HG02798 (cell line): ENCODE data around the gene CMSS1.
"Not testable (repeated sequence)": the region's sequence is repeated elsewhere in the genome, so short reads cannot be mapped to it uniquely, and the experiment has no call there.

ENCODE experiments used
- ATAC-seq: cut with Tn5 transposase; IDR thresholded peaks from one replicate; pipeline ENCODE4 v1.9.1; 2021; ENCODE audit warnings: mild to moderate bottlenecking; ENCODE audit not compliant: unreplicated experiment, poor library complexity

Gene CMSS1

DNA sequence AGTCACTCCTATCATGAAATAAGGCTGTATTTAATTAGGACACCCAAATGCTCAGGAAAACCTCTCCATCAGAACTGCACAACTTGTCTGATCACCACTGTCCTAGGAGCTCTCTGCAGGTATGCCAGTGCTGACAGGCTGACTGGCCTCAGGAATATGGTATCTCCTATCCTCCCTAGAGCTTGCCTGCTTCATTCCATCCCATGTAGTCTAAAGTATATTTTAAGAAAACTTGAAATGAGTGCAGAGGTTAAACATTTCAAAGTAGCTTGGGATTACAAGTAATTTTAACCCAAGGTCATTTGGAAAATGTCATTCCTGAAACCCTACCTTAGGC, 273.0 kb downstream of the CMSS1 start:
- peak; percentile 12 for ATAC-seq

DNA sequence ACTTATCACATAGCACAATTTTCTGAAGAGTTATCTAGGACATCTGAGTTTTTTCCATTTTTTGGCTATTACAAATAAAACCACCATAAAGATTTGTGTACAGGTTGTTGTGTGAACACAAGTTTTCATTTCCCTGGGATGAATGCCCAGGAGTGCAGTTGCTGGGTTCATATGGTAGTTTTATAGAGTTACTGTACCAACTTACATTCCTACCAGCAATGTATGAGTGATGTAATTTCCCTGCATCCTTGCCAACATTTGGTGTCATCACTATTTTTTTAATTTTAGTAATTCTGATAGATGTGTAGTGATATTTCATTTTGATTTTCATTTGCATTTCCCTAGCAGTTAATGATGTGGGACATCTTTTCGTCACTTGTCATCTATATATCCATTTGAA, 276.2 kb downstream of the CMSS1 start:
- ATAC-seq = no peak

DNA sequence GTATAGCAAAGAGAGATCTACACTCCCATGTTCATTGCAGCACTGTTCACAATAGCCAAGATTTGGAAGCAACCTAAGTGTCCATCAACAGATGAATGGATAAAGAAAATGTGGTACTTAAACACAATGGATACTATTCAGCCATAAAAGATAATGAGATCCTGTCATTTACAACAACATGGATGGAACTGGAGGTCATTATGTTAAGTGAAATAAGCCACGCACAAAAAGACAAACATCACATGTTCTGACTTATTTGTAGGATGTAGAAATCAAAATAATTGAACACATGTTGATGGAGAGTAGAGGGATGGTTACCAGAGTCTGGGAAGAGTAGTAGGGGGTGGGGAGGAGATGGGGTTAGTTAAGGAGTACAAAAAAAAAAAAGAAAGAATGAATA, 278.6 kb downstream of the CMSS1 start:
- not testable (repeated sequence) for ATAC-seq

DNA sequence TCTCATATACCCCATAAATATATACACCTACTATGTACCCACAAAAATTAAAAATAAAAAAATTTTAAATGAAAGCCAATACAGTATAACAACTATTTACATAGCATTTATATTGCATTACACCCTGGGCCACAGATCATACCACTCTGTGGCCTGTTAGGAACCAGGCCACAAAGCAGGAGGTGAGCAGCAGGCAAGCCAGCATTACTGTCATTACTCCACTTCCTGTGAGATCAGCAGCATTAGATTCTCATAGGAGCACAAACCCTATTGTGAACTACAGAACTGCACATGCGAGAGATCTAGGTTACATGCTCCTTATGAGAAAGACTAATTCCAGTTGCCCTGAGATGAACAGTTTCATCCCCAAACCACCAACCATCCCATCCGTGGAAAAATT, 279.2 kb downstream of the CMSS1 start:
- no peak for ATAC-seq

DNA sequence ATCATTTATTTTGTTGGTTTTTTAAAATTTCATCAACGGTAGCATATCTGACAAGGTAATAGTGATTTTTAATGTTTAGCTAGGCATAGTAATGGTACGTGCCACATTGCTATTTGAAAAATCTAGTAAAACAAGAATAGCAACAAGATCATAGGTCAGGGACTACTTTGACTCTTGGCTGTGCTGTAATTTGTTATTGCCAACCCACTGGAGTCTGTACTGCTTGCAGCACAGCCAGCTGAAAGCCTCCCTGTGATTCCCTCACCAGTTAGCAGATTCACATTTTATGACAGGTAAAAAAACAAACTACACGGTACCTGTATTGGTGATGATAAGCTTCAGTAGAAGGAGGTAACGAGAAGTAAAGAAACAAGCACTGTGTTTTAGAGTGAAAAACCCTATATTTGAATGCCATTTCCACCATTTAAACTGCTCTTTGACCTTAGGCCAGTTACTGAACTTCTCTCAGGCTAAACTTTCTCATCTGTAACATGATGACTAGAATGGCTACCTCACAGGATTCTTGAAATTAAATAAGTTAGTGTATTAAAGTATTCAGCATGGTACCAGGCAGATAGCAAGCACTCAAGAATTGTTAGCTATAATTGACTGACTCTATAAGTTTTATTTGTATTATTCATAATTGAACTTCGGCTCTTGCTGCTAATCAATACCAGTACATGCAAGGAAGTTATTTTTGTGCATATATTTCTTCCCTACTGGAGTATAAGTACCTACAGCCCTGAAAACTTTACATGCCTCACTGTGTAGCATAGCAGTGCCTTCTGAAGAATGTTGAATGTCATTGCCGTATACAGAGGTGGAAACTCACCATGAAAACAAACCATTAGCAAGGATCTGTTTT, 280.5 kb downstream of the CMSS1 start:
- no peak for ATAC-seq

DNA sequence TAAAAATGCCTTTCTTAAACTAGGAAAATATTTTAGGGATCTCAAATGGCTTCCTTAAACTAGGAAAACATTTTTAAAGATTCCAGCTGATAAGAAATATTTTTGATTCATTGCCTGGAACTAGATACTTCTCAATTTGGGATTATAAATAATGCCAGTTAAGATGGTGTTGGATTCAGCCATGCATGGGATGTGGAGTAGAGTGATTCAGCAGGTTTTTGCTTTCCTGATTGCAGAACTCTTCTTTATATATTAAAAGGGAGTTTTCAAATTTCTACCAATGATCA, 281.1 kb downstream of the CMSS1 start:
- ATAC-seq = no peak

DNA sequence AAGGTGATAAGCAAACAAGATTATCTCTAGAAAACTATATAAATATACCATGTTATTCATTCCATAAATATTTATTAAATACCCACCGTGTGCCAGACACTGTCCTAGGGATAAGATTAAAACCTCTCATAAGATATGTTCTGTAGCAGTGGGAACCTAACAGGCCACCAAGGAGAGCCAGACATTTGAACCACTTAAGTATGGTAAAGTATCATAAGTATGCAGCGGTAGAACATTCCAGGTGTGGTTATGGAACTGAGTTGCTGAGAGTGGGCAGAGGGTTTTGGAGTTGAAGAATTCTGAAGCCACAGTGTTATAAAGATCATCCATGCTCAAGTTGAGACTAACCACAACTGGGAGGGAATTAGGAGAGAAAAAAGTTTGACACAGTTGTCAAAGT, 282.0 kb downstream of the CMSS1 start:
- no peak for ATAC-seq

DNA sequence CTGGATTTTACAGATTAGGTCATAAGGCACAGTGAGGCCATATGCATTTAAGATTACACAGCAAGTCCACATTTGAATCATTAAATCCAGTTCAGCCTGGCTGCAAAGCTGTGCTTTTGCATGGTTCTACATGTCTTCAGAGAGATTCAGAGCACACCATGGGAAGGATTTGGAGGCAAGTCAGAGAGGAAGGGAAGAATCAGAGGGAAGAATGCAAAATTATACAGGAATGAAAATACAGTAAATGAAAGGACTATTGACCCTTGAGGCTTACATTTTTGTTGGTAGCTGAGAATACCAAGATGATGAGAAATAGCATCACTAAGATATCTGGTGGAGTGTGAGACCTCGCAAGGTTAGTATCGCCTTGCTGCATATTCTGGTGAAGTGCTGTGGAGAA, 282.8 kb downstream of the CMSS1 start:
- no peak for ATAC-seq

DNA sequence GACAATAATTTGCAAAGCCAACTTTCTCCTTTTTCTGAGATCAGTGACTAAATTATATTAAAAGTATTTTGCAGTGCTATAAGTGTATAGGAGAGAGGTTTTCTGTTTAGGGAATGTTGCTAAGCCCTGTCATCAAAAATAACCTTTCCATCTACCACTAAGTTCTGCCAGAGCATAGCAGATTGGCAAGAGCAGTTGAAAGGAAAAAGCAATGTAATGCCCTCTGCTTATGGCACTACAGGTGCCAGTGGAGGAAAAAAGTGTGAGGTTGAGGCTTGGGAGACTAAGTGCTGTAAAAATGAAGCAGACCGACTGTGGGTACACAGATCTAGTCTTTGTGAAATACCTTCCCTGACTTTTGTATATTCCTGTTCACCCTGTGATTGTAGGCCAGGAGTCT, 285.1 kb downstream of the CMSS1 start:
- ATAC-seq = no peak

DNA sequence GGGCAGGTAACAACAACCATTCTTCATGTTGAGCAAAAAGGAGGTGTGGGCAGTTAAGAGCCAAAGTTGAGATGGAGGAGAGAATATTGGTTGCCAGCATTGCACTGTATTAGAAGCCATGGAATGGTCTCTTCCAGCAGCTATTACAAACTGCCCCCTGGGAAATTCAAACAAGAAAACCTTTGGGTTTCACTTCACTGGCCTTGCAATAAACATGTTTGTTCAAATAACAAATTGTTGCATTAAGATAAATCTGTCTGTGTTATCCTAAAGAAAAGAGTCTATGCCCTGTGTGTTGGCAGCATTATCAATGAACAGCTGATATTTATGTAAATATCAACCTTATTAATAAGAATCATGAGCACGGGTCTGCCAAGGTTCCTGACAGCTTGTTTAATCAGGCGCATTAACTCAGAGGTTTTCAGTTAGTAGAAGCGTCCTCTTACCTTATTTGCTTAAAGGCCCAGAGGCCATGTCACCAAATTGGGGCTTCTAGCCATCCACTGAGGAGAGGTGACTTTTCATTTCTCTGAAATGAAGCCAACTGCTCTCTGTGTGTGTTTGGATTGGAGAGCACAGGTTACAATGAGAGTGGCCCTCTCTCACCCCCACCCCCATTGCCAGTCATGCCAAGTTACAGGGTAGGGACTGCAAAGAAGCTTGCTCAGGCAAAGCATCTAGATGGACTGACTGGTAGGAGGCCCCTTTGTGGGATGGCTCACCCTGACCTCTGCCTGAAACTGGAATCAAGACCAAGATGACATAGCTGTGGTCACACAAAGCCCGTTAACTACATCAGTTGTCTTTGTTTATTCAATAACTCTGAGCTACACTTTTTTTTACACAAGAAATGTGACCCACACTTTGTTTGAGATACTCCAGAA, 286.1 kb downstream of the CMSS1 start:
- peak; percentile 91 for ATAC-seq

DNA sequence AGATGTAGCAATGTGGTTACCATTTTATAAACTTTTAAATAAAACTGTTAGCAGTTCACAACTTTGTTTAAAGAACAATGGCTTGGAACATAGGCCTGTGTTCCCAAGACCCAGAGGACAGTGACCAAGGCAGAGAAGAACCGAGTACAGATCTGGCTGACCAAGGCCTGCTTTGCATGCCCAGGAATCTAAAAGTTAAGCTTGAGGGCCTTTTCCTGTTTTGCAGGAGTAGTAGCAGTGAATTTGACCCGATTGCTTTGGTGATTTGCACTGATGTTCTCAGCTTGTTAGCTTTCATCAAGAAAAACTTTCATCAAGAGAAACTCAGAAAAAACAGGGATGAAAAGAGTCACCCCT, 286.8 kb downstream of the CMSS1 start:
- ATAC-seq = peak; percentile 43

DNA sequence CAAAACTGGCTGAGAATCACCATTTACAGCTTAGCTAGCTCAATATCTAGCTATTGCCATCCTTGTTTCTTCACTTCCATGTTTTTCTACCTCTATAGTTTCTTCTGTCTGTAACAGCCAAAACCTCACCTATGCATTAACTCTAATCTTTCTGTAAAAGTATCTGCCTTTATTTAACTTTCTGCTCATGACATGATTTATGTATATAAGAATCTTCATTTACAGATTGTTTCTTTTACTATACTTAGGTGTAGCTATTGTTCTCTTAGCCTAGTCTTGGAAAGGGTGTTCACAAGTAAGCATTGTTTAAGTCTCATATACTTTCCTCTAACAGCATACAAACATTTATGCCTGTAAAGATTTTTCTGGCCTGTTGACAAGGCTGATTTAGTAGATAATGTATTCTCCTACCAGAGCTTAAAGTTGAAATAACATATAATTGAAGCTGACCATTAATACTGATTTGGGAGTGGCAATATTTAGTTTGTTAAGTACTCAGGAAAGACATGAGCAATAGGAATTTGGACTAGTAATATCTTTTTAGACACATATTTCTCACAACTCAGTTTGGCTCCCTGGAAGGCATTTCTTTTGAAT, 287.3 kb downstream of the CMSS1 start:
- no peak for ATAC-seq

DNA sequence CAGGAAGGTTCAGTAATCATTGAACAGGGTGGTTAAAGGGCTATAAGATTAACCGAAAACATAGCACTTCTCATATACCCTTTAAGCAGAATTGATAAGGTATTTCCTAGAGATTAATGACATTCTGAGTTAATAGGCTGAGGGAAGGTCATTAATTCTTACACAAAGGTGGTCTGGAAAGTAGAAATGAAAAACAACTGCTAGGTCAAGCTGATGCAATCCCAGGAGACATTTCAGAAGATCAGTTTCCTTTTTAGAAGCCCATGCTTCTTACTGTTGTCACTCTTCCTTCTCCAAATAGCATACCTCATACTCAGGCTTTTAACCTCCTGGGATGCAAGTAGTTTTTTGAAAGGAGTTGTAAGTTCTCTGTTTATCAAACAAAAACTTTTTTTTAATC, 287.8 kb downstream of the CMSS1 start:
- peak; percentile 38 for ATAC-seq

DNA sequence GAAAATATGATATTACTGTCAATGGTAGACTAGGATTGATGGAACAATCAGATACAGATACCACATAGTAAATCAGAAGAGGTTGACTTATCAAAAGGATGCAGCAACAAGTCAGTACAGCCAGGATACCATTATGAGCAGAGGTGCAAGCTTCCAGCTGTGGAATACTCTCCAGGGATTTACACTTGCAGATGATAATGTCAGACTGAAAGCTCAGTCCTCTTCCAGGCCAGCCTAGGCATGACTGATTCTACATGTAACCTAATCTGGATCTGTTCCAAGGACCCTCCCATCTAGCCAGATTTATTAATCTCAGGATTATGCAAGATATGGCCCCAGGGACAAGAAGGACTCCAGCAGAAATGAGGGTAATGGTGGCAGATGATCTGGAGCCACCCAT, 288.4 kb downstream of the CMSS1 start:
- no peak for ATAC-seq

DNA sequence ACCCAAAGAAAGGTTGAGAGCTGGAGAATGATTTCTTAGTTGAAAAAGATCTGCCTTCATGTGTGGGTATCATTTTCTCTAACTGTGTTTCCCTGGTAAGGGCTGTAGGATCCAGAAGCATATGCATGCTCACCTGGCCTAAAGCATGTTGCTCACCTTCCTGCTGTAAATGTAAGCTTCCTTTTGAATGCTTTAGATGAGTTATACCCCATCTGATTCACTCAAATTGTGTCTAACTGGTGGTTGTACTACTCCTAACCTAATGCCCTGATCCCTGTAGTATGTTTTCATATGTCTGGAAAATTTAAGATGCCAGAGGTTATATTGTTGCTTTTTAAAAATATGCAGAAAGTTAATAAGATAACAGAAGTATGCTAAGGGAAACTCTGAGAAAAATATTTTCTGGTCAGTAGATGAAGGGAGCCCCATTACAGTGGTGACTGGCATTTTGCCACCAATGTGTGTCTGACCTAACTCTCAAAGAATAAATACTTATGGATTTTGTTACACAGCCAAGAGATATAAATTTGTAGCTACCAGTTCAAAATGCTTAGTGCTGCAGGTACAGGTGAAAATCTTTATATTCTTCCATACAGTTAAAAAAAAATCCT, 289.0 kb downstream of the CMSS1 start:
- no peak for ATAC-seq

DNA sequence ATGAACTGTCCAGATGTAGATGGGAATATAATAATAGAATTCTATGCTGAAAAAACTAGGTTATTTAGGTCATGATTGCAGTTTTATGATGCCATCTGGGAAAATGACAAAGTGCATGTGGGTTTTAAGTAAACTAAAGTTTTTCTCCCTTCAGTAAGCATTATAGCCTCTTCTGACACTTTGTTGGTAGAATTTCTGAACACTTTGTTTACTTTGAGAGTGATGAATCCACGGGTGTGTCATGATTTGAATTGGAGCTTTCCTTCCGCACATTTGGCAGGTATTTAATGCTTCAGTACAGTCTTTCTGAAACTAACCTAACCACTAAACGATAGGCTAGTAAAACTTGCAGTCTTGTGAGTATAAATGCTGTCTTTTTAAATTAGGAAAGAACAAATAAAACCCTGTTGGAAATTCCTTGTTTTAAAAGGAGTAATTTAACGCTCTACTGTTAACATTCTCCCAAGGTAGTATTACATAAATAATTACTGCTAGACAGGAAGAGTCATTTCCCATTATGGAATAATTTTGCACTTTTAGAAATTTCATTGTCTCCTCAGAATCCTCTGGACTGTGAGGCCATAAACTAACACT, 289.7 kb downstream of the CMSS1 start:
- no peak for ATAC-seq

DNA sequence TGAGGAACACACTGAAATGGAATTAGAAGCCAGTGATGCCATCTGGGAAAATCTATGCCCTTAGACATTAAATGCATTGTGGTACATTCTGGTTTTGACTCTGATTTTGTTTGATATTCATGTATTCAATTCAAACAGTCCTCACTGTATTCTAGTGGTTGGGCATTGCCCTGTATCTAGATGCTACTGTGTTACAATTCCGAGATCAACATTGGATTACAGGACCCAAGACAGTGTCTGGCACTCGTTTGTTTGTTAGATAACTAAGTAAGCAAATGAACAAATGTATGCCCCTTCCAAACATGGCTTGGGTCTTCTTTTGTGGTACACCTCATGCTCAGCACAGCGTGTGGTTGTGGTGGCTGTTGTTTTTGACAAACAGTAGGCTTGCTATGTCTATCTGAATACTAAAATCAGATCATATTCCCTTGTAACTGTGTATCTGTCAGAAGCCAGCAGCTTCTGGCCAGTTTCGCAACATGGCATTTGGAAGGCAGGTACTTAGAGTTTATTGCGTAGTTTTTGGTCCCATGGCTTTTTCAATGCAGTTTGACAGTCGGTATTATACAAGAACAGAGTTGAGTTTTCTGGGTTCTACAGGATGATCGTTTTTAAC, 290.9 kb downstream of the CMSS1 start:
- ATAC-seq = no peak

DNA sequence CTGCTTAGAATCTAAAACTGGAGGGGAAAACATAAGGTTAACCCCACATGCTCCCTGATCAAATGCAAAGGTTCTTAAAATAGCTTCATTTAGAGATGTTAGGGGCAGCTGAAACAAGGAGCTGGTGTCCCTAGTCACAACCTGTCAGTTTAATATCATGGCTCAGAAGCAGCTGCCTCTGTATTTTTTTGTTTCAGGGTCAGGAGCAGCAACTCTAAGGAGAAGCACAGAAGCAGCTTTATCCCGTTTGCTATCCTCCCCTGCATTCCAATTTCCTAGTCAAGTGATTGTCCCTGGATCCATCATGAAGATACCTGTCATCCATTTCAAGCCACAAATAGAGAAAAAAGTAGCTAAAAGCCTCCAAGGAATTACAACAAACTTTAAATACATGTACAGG, 292.5 kb downstream of the CMSS1 start:
- no peak for ATAC-seq

DNA sequence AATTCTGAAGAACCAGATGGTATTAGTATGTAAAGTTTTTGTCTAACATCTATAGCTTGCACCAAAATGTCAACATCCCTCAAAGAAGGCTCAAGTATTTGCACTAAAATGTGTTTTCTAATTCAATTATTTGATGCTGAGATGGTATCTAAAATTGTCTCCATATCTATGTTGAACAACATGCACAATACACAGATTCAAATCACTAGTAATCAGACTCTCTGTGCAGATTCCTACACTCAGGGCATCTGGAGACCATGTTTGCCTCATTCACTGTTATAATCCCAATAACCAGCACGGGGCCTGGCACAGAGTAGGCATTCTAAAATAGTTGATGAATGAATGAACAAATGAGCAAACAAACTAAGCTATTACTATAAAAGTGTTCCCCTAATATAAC, 294.1 kb downstream of the CMSS1 start:
- ATAC-seq = no peak

DNA sequence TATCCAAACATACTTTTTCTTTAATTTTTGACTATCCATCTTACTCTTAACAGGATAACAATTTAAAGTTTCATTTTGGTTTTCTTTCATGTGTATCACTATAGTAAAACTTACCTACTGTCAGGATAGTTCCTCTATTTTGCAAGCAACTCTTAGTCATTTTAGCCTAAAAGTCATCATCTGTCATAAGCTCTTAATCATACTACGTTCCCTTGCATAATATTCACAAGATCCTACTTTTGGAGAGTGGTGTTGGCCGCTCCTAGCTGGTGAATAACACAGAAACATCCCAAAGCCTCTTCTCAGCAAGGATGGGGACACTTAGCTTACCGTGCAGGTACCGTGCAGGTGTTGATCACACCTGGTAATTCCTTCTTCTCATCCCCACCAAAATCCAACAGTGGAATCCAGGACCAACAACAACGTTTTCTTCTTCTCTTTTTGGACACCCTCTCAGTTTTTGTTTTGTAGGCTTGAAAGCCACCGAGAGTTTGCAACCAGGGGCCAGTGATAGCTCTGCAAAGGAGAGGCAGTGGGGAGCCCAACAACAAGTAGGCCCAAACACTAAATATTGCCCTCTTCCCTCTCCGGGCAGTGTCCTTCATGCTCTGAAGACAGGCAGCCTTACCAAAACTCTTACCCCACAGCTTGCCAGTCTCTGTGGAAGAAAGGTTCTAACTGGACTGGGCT, 296.2 kb downstream of the CMSS1 start:
- no peak for ATAC-seq
